ENCODE measurements around the gene USP17L22.
"Not testable (repeated sequence)": the region's sequence is repeated elsewhere in the genome, so short reads cannot be mapped to it uniquely, and the experiment has no call there.

USP17L22 gene, protein sequence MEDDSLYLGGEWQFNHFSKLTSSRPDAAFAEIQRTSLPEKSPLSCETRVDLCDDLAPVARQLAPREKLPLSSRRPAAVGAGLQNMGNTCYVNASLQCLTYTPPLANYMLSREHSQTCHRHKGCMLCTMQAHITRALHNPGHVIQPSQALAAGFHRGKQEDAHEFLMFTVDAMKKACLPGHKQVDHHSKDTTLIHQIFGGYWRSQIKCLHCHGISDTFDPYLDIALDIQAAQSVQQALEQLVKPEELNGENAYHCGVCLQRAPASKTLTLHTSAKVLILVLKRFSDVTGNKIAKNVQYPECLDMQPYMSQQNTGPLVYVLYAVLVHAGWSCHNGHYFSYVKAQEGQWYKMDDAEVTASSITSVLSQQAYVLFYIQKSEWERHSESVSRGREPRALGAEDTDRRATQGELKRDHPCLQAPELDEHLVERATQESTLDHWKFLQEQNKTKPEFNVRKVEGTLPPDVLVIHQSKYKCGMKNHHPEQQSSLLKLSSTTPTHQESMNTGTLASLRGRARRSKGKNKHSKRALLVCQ

DNA sequence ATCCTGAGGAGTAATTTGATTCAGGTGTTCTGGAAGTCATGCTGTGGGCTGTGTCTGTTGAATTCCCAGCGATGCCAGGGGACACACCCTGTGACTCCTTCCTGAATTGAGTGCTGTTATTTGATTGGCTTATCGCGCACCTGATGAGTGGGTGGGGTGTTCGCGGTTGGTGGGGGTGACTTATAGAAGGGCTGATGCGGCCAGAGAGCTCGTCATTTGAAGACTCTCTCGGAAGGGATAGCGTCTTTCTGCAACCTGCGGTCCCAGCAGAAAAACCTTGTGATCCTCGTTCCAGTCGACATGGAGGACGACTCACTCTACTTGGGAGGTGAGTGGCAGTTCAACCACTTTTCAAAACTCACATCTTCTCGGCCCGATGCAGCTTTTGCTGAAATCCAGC, at the start of gene USP17L22:
USP17L22 (plus strand) TSS at position 301 of the 400 bp plus-strand sequence; CDS start at position 301, 0 bp downstream.
- not testable (repeated sequence) for DNase-seq (ENCODE audit: low read depth)

DNA sequence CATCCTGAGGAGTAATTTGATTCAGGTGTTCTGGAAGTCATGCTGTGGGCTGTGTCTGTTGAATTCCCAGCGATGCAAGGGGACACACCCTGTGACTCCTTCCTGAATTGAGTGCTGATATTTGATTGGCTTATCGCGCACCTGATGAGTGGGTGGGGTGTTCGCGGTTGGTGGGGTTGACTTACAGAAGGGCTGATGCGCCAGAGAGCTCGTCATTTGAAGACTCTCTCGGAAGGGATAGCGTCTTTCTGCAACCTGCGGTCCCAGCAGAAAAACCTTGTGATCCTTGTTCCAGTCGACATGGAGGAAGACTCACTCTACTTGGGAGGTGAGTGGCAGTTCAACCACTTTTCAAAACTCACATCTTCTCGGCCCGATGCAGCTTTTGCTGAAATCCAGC, 47.6 kb upstream of the USP17L22 start, which contains the start of gene USP17L12:
USP17L12 (plus strand) TSS at position 301 of the 400 bp plus-strand sequence; CDS start at position 301, 0 bp downstream.
- not testable (repeated sequence) for DNase-seq (ENCODE audit: low read depth)

DNA sequence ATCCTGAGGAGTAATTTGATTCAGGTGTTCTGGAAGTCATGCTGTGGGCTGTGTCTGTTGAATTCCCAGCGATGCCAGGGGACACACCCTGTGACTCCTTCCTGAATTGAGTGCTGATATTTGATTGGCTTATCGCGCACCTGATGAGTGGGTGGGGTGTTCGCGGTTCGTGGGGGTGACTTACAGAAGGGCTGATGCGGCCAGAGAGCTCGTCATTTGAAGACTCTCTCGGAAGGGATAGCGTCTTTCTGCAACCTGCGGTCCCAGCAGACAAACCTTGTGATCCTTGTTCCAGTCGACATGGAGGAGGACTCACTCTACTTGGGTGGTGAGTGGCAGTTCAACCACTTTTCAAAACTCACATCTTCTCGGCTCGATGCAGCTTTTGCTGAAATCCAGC, 42.8 kb upstream of the USP17L22 start, which contains the start of gene USP17L13:
USP17L13 (plus strand) TSS at position 301 of the 400 bp plus-strand sequence; CDS start at position 301, 0 bp downstream.
- DNase-seq (ENCODE audit: low read depth), result not testable (repeated sequence)

DNA sequence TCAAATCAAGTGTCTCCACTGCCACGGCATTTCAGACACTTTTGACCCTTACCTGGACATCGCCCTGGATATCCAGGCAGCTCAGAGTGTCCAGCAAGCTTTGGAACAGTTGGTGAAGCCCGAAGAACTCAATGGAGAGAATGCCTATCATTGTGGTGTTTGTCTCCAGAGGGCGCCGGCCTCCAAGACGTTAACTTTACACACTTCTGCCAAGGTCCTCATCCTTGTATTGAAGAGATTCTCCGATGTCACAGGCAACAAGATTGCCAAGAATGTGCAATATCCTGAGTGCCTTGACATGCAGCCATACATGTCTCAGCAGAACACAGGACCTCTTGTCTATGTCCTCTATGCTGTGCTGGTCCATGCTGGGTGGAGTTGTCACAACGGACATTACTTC, 37.2 kb upstream of the USP17L22 start:
- DNase-seq (ENCODE audit: low read depth), result not testable (repeated sequence)

DNA sequence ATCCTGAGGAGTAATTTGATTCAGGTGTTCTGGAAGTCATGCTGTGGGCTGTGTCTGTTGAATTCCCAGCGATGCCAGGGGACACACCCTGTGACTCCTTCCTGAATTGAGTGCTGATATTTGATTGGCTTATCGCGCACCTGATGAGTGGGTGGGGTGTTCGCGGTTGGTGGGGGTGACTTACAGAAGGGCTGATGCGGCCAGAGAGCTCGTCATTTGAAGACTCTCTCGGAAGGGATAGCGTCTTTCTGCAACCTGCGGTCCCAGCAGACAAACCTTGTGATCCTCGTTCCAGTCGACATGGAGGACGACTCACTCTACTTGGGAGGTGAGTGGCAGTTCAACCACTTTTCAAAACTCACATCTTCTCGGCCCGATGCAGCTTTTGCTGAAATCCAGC, 33.3 kb upstream of the USP17L22 start, which contains the start of gene USP17L15:
USP17L15 (plus strand) TSS at position 301 of the 400 bp plus-strand sequence; CDS start at position 301, 0 bp downstream.
- DNase-seq (ENCODE audit: low read depth), result not testable (repeated sequence)

DNA sequence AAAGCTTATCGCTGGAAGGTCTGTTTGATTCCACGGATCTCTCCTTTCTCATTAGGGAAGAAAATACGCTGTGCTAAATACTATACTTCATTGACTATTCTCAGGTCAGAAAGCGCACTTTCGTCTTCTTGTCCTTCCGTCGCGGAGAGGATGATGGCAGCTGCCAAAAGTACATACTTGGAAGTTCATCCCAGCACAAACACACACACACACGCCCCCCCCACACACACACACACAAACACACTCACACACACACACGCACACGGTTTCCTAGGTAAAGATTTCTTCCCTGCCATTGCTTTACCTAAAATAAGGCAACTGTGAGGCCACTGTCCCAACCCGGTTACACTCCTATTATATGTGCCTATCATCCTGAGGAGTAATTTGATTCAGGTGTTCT, 29.0 kb upstream of the USP17L22 start:
- not testable (repeated sequence) for DNase-seq (ENCODE audit: low read depth)

DNA sequence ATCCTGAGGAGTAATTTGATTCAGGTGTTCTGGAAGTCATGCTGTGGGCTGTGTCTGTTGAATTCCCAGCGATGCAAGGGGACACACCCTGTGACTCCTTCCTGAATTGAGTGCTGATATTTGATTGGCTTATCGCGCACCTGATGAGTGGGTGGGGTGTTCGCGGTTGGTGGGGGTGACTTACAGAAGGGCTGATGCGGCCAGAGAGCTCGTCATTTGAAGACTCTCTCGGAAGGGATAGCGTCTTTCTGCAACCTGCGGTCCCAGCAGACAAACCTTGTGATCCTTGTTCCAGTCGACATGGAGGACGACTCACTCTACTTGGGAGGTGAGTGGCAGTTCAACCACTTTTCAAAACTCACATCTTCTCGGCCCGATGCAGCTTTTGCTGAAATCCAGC, 23.8 kb upstream of the USP17L22 start, which contains the start of gene USP17L17:
USP17L17 (plus strand) TSS at position 301 of the 400 bp plus-strand sequence; CDS start at position 301, 0 bp downstream.
- not testable (repeated sequence) for DNase-seq (ENCODE audit: low read depth)

DNA sequence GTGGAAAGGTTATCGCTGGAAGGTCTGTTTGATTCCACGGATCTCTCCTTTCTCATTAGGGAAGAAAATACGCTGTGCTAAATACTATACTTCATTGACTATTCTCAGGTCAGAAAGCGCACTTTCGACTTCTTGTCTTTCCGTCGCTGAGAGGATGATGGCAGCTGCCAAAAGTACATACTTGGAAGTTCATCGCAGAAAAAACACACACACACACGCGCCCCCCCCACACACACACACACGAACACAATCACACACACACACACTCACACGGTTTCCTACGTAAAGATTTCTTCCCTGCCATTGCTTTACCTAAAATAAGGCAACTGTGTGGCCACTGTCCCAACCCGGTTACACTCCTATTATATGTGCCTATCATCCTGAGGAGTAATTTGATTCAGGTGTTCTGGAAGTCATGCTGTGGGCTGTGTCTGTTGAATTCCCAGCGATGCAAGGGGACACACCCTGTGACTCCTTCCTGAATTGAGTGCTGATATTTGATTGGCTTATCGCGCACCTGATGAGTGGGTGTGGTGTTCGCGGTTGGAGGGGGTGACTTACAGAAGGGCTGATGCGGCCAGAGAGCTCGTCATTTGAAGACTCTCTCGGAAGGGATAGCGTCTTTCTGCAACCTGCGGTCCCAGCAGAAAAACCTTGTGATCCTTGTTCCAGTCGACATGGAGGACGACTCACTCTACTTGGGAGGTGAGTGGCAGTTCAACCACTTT, 19.3 kb upstream of the USP17L22 start, which contains the start of gene USP17L18:
USP17L18 (plus strand) TSS at position 678 of the 728 bp plus-strand sequence; CDS start at position 678, 0 bp downstream.
- DNase-seq (ENCODE audit: low read depth), result not testable (repeated sequence)

DNA sequence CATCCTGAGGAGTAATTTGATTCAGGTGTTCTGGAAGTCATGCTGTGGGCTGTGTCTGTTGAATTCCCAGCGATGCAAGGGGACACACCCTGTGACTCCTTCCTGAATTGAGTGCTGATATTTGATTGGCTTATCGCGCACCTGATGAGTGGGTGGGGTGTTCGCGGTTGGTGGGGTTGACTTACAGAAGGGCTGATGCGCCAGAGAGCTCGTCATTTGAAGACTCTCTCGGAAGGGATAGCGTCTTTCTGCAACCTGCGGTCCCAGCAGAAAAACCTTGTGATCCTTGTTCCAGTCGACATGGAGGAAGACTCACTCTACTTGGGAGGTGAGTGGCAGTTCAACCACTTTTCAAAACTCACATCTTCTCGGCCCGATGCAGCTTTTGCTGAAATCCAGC, 14.3 kb upstream of the USP17L22 start, which contains the start of gene USP17L19:
USP17L19 (plus strand) TSS at position 301 of the 400 bp plus-strand sequence; CDS start at position 301, 0 bp downstream.
- DNase-seq (ENCODE audit: low read depth), result not testable (repeated sequence)

DNA sequence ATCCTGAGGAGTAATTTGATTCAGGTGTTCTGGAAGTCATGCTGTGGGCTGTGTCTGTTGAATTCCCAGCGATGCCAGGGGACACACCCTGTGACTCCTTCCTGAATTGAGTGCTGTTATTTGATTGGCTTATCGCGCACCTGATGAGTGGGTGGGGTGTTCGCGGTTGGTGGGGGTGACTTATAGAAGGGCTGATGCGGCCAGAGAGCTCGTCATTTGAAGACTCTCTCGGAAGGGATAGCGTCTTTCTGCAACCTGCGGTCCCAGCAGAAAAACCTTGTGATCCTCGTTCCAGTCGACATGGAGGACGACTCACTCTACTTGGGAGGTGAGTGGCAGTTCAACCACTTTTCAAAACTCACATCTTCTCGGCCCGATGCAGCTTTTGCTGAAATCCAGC, 9.6 kb upstream of the USP17L22 start, which contains the start of gene USP17L20:
USP17L20 (plus strand) TSS at position 301 of the 400 bp plus-strand sequence; CDS start at position 301, 0 bp downstream.
- not testable (repeated sequence) for DNase-seq (ENCODE audit: low read depth)

DNA sequence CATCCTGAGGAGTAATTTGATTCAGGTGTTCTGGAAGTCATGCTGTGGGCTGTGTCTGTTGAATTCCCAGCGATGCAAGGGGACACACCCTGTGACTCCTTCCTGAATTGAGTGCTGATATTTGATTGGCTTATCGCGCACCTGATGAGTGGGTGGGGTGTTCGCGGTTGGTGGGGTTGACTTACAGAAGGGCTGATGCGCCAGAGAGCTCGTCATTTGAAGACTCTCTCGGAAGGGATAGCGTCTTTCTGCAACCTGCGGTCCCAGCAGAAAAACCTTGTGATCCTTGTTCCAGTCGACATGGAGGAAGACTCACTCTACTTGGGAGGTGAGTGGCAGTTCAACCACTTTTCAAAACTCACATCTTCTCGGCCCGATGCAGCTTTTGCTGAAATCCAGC, 4.8 kb upstream of the USP17L22 start, which contains the start of gene USP17L21:
USP17L21 (plus strand) TSS at position 301 of the 400 bp plus-strand sequence; CDS start at position 301, 0 bp downstream.
- not testable (repeated sequence) for DNase-seq (ENCODE audit: low read depth)

DNA sequence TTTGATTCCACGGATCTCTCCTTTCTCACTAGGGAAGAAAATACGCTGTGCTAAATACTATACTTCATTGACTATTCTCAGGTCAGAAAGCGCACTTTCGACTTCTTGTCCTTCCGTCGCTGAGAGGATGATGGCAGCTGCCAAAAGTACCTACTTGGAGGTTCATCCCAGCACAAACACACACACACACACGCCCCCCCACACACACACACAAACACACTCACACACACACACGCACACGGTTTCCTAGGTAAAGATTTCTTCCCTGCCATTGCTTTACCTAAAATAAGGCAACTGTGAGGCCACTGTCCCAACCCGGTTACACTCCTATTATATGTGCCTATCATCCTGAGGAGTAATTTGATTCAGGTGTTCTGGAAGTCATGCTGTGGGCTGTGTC, 4.3 kb downstream of the USP17L22 start:
- not testable (repeated sequence) for DNase-seq (ENCODE audit: low read depth)
